GM21367 (cell line): ENCODE data around the gene C1orf21.

Experiments used
- ATAC-seq: cut with Tn5 transposase; IDR thresholded peaks from one replicate; pipeline ENCODE4 v1.9.1; 2021; ENCODE audit not compliant: unreplicated experiment

The C1orf21 gene

GRCh38 chr1:184385865-184386311, 941 bp upstream of the C1orf21 start:
- ATAC-seq: no peak

GRCh38 chr1:184387069-184387475, 243 bp downstream of the C1orf21 start:
- no peak for ATAC-seq

DNA sequence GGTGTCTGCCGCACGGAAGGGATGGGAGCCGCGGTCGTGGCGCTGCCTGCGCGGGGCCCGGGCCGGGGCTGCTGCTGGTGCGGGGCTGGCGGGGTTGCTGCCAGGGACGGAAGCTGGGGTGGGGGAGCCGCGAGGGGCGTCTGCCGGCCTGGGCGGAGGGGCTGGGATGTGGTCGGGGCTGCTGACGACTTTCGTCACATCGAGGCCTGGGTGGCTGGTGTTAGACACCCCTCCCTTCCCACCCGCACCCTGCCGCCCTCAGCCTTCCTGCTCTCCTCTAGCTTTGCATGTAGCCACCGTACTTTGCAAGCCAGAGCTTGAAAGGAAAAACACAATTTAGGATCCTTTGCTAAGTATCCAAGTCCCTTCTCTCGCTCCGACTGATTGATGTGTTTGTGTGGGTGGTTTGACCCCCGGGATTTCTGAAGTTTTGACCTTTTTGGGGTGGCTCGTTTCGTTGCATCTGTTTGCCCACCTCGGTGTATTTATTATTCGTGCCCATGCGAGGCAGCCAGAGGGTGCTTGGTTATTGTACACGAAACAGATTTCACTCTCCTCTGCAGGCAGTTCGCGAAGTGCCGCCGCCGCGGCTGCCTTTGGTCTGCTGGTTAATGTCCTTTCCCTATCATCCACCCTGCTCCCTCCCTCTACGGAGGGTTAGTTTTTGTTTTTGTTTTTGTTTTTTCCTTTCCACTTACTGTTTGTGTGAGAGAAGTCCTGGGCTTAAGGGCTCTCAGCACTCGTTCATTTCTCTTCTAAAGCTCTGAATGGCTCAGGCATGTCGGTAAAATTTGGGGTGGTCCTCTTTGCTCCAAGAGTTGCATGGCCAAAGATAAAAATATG, 868 bp downstream of the C1orf21 start:
- ATAC-seq: no peak

DNA sequence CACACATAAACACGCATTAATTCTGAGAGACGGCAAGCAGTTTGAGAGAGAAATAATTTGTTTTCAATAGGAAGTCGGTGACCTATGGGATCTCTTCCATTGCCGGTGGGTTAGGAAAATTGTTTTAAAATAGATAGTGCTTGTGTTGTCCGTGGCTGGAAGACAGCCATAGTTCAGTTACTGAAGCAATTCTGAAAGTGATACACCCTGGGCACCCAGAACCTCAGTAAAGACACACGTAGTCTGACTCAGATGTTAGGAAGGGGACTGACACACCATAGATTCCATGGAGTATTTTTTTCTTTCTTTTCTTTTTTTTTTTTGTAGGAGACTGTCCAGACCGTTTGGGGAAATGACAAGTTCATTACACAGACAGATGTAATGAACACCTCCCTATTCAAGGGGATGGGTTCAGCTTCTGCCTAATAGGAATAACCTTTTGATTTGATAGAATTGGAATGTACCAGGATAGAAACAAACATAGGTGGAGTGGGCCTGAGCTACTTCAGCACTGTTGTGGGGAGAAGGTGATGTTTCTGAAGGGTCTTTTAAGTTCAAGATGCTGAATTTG, 1.6 kb downstream of the C1orf21 start:
- ATAC-seq: no peak

DNA sequence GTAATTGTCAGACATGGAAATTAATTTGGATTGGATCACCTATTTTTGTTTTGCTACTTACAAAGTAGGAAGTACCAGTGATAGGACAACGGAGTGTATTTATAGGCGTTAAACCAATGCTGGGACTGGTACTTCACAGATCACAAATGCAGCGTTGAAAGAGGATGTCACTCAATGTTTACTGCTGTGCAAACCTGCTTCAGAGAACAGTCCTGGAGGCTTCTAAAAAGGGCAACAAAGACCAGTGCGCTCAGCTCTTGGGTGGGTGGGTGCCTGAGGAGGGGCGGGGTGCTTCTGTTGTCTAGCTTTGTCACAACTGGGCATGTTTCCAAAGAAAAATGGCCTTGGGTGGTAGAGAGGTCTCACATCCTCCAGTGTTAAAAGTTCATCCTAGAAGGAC, 2.1 kb downstream of the C1orf21 start:
- ATAC-seq: no peak

GRCh38 chr1:184389446-184389845, 2.6 kb downstream of the C1orf21 start:
- no peak for ATAC-seq

GRCh38 chr1:184390889-184391288, 4.1 kb downstream of the C1orf21 start:
- ATAC-seq: no peak

DNA sequence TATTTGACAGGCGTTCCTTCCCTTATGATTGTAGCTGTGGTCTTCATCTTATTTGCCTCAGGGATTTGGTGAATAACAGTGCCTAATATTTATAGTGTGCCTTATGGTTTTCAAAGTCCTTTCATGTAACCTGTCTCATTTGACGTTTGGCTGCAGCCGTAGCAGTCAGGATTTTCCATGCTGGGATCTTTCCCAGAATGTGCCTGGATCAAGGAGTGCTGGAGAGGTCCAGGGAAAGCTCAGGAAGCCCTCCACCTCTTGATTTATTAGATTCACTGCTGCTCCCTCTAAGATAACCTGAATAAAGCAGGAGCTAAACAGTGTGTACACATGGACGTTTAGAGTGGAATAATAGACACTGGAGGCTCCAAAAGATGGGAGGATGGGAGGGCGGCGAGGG, 5.2 kb downstream of the C1orf21 start:
- ATAC-seq: no peak

- no peak for ATAC-seq
Observed at GRCh38 chr1:184392779-184393522, 6.1 kb downstream of the C1orf21 start.

GRCh38 chr1:184393962-184394361, 7.1 kb downstream of the C1orf21 start:
- ATAC-seq: no peak

DNA sequence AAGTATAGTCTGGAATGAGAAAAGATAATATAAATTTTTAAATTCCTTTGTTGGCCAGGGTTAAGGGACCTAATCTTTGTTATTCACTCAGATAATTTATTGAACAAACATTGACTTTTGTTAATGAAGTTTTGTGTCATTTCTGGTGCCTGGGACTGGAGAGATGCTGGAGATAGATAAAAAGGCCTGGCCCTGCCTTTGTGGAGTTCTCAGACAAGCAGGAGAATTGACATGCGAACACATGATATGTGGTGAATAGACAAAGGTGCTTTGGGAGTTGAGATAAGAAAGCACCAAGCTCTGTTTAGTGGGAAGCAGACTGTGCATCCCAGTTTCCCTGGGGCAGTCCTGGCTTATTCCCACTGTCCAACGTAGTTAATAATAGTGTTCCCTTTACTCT, 8.5 kb downstream of the C1orf21 start:
- no peak for ATAC-seq

DNA sequence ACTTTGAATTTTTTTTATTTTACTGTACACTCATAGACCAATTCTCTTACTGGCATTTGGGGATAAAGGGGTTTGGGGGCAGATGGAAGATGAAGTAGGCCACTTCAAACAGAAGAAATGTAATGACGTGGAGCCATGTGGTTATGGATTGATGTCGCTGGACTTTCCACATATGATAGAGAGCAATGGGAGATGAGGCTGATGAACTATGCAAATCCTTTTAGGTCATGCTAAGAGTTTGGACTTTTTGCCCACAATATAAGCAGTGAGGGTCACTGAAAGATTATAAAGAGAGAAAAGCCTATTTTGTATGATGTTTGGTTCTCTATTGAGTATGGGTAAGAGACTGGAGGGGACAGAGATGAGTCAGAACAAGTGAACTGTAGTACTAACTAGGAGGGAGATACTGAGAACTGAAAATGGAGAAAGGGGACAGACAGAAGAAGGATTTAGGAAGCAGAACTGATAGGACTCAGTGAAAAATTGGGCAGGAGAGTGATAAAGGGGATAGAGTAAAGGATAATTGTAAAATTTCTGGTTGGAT, 9.2 kb downstream of the C1orf21 start:
- no peak for ATAC-seq

DNA sequence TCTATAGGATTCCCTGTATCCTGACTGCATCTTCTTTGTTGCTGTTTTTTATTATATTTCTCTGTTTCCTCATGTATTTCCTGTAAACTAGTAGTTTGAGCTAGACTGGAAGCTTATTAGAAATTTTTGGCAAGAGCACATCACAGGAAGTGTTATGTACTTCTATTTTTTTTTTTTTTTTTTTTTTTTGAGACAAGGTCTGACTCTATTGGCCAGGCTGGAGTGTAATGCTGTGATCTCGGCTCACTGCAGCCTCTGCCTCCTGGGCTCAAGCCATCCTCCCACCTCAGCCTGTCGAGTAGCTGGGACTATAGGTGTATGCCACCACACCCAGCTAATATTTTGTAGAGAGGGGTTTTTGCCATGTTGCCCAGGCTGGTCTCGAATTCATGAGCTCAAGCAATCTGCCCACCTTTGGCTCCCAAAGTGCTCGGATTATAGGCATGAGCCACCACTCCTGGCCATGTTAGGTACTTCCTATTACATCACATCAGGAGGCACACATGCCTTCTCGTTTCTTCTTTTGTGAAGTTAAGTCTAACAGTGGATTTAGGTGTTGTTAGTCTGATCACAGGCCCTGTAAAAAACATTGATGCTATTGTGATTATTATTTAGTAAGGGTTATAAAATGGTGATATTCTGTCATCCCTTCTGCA, 12.5 kb downstream of the C1orf21 start:
- ATAC-seq: no peak

GRCh38 chr1:184403961-184404726, 17.3 kb downstream of the C1orf21 start:
- no peak for ATAC-seq

- no peak for ATAC-seq
Observed at GRCh38 chr1:184404727-184405027, 17.8 kb downstream of the C1orf21 start.

- no peak for ATAC-seq
Observed at GRCh38 chr1:184405094-184405800, 18.4 kb downstream of the C1orf21 start.

DNA sequence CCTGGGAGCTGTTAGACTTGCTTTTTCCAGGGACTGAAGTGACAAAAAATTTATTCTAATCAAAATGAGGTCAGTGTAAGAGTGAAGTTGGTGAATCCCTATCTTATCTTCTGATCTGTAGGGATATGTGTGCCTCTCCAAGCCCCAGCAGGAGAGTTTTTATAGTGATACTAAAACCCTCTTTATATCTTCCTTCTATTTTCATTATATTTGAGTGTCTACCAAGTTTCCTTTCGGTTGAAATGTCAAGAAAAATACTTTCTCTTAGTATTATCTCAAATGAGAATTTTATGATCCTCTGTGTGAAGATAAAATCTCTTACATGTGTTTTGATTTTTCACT, 18.9 kb downstream of the C1orf21 start:
- ATAC-seq: no peak

DNA sequence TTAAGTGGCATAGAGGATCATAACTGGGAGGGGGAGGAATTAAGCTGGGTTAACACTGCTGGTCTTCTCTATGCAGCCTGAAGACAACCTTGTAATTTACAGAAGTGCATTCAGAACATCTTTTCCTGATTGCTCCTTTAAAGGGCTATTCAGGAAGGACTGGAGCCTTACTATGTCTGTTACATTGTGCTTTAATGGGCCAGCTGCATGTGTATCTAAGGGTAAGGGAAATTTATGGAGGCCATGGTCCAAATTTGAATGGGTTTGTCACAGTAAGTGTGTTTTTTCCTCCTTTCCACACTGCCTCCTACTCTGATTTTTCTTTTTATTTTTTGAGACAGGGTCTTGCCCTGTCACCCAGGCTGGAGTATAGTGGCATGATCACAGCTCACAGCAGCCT, 19.6 kb downstream of the C1orf21 start:
- ATAC-seq: no peak

GRCh38 chr1:184407816-184408510, 21.1 kb downstream of the C1orf21 start:
- ATAC-seq: no peak
